ENCODE results near the gene TBC1D2B. TPM values are rescaled to one million over a fixed set of nuclear protein-coding genes. Genes with fewer than 3 reads are reported as not detected.
A peak's percentile ranks its signal among the peaks of the same experiment; 100 is the strongest.

The TBC1D2B gene
- total RNA-seq, 1 experiment from 2014 or later: 18.3 TPM

- TF ChIP-seq ARID4B (CRISPR knock-in tag; IDR thresholded peaks at IDR 0.05; ENCODE audit: borderline replicate concordance): no peak
Observed at GRCh38 chr15:78072080-78072892, 5.2 kb downstream of the TBC1D2B start (continued).

- Mint-ChIP-seq H3K4me1 (peaks cover 27% of the 10 kb centered on the region), H3K27ac (peak overlapping the region; percentile 76; the same call in 1 of the 2 replicates), H3K27me3 (ENCODE audit: low read depth) (no peaks in the 10 kb centered on the region), H3K4me3 (no peak overlapping the region), H3K36me3 (peaks cover 2% of the 10 kb centered on the region; the same call in 1 of the 2 replicates), H3K9me3 (no peaks in the 10 kb centered on the region)
- POLR2A ChIA-PET: no interaction called here
- no peak for ATAC-seq
- DNase-seq (ENCODE audit: low spot score): no peak
- TF ChIP-seq MLX (CRISPR knock-in tag; IDR thresholded peaks at IDR 0.05): no peak
- no peak for TF ChIP-seq NR1H2 (CRISPR knock-in tag; IDR thresholded peaks at IDR 0.05)
- no peak for TF ChIP-seq FOXJ3 (CRISPR knock-in tag; IDR thresholded peaks at IDR 0.05; ENCODE audit: borderline replicate concordance)
- TF ChIP-seq ZNF425 (CRISPR knock-in tag; conservative IDR thresholded peaks at IDR 0.05): no peak
- no peak for TF ChIP-seq ATF1 (CRISPR knock-in tag; IDR thresholded peaks at IDR 0.05)
- CTCF ChIA-PET: interaction anchor here (0.8 to 1.2 kb wide), 3 partner anchors 9 to 37 kb away, joined by 3 to 4 read pairs (median 4); no protein-coding TSS in a partner anchor
Observed at GRCh38 chr15:78071383-78071782, 6.1 kb downstream of the TBC1D2B start.

GRCh38 chr15:78070049-78070700 is 7.3 kb downstream of the TBC1D2B start:
- Mint-ChIP-seq H3K4me1 (peaks cover 17% of the 10 kb centered on the region), H3K9me3 (no peaks in the 10 kb centered on the region), H3K27ac (peak overlapping the region; percentile 57), H3K4me3 (no peak overlapping the region), H3K36me3 (no peaks in the 10 kb centered on the region), H3K27me3 (ENCODE audit: low read depth) (no peaks in the 10 kb centered on the region)
- ChIA-PET CTCF (interaction anchor here (1.0 to 1.7 kb wide), 6 partner anchors 8 to 160 kb away, joined by 3 to 6 read pairs (median 4); no protein-coding TSS in a partner anchor), POLR2A (interaction anchor here (0.6 kb wide), 1 partner anchor 277 kb away, joined by 3 read pairs; no protein-coding TSS in a partner anchor)
- no peak for ATAC-seq
- peak; percentile 8 for DNase-seq (ENCODE audit: low spot score)
- TF ChIP-seq PREB (CRISPR knock-in tag; IDR thresholded peaks at IDR 0.05; ENCODE audit: borderline replicate concordance) (no peak), RORB (CRISPR knock-in tag; IDR thresholded peaks at IDR 0.05) (no peak), GTF2I (CRISPR knock-in tag; conservative IDR thresholded peaks at IDR 0.05) (no peak), TCF7 (CRISPR knock-in tag; IDR thresholded peaks at IDR 0.05; ENCODE audit: low read depth) (no peak), ZBTB43 (CRISPR knock-in tag; IDR thresholded peaks at IDR 0.05) (no peak), MLX (CRISPR knock-in tag; IDR thresholded peaks at IDR 0.05) (no peak), ATF3 (CRISPR knock-in tag; conservative IDR thresholded peaks at IDR 0.05) (no peak), OVOL2 (CRISPR knock-in tag; IDR thresholded peaks at IDR 0.05; ENCODE audit: borderline replicate concordance) (no peak), PRRX2 (CRISPR knock-in tag; IDR thresholded peaks at IDR 0.05) (no peak), TP53 (CRISPR knock-in tag; IDR thresholded peaks at IDR 0.05) (no peak)

Measured in WTC11 (cell line).